OCI-M2 (cell line): ENCODE results near the gene MAPT.
"Not testable (repeated sequence)": the region's sequence is repeated elsewhere in the genome, so short reads cannot be mapped to it uniquely, and the experiment has no call there.

Experiments used
- DNase-seq: peaks from one replicate; lab custom pipeline; 2025; ENCODE audit not compliant: unreplicated experiment; lab: John Stamatoyannopoulos, UW

The MAPT gene

DNA sequence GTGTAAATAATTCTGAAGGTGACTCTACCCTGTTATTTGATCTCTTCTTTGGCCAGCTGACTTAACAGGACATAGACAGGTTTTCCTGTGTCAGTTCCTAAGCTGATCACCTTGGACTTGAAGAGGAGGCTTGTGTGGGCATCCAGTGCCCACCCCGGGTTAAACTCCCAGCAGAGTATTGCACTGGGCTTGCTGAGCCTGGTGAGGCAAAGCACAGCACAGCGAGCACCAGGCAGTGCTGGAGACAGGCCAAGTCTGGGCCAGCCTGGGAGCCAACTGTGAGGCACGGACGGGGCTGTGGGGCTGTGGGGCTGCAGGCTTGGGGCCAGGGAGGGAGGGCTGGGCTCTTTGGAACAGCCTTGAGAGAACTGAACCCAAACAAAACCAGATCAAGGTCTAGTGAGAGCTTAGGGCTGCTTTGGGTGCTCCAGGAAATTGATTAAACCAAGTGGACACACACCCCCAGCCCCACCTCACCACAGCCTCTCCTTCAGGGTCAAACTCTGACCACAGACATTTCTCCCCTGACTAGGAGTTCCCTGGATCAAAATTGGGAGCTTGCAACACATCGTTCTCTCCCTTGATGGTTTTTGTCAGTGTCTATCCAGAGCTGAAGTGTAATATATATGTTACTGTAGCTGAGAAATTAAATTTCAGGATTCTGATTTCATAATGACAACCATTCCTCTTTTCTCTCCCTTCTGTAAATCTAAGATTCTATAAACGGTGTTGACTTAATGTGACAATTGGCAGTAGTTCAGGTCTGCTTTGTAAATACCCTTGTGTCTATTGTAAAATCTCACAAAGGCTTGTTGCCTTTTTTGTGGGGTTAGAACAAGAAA lies 109.8 kb downstream of the MAPT start:
- DNase-seq, result no peak

DNA sequence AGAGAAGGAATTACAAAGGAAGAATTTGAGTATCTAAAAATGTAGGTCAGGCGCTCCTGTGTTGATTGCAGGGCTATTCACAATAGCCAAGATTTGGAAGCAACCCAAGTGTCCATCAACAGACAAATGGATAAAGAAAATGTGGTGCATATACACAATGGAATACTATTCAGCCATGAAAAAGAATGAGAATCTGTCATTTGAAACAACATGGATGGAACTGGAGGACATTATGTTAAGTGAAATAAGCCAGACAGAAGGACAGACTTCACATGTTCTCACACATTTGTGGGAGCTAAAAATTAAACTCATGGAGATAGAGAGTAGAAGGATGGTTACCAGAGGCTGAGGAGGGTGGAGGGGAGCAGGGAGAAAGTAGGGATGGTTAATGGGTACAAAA lies 111.7 kb downstream of the MAPT start:
- DNase-seq, result not testable (repeated sequence)

DNA sequence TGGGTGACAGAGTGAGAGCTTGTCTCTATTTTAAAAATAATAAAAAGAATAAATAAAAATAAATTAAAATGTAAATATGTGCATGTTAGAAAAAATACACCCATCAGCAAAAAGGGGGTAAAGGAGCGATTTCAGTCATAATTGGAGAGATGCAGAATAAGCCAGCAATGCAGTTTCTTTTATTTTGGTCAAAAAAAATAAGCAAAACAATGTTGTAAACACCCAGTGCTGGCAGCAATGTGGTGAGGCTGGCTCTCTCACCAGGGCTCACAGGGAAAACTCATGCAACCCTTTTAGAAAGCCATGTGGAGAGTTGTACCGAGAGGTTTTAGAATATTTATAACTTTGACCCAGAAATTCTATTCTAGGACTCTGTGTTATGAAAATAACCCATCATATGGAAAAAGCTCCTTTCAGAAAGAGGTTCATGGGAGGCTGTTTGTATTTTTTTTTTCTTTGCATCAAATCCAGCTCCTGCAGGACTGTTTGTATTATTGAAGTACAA lies 113.2 kb downstream of the MAPT start:
- no peak for DNase-seq

DNA sequence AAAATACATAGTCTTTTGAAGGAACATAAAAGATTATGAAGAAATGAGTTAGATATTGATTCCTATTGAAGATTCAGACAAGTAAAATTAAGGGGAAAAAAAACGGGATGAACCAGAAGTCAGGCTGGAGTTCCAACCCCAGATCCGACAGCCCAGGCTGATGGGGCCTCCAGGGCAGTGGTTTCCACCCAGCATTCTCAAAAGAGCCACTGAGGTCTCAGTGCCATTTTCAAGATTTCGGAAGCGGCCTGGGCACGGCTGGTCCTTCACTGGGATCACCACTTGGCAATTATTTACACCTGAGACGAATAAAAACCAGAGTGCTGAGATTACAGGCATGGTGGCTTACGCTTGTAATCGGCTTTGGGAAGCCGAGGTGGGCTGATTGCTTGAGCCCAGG lies 114.2 kb downstream of the MAPT start:
- DNase-seq, result no peak

DNA sequence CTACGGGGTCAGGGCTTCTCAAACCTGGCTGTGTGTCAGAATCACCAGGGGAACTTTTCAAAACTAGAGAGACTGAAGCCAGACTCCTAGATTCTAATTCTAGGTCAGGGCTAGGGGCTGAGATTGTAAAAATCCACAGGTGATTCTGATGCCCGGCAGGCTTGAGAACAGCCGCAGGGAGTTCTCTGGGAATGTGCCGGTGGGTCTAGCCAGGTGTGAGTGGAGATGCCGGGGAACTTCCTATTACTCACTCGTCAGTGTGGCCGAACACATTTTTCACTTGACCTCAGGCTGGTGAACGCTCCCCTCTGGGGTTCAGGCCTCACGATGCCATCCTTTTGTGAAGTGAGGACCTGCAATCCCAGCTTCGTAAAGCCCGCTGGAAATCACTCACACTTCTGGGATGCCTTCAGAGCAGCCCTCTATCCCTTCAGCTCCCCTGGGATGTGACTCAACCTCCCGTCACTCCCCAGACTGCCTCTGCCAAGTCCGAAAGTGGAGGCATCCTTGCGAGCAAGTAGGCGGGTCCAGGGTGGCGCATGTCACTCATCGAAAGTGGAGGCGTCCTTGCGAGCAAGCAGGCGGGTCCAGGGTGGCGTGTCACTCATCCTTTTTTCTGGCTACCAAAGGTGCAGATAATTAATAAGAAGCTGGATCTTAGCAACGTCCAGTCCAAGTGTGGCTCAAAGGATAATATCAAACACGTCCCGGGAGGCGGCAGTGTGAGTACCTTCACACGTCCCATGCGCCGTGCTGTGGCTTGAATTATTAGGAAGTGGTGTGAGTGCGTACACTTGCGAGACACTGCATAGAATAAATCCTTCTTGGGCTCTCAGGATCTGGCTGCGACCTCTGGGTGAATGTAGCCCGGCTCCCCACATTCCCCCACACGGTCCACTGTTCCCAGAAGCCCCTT lies 115.6 kb downstream of the MAPT start:
- no peak for DNase-seq

DNA sequence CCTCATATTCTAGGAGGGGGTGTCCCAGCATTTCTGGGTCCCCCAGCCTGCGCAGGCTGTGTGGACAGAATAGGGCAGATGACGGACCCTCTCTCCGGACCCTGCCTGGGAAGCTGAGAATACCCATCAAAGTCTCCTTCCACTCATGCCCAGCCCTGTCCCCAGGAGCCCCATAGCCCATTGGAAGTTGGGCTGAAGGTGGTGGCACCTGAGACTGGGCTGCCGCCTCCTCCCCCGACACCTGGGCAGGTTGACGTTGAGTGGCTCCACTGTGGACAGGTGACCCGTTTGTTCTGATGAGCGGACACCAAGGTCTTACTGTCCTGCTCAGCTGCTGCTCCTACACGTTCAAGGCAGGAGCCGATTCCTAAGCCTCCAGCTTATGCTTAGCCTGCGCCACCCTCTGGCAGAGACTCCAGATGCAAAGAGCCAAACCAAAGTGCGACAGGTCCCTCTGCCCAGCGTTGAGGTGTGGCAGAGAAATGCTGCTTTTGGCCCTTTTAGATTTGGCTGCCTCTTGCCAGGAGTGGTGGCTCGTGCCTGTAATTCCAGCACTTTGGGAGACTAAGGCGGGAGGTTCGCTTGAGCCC lies 116.3 kb downstream of the MAPT start:
- no peak for DNase-seq

DNA sequence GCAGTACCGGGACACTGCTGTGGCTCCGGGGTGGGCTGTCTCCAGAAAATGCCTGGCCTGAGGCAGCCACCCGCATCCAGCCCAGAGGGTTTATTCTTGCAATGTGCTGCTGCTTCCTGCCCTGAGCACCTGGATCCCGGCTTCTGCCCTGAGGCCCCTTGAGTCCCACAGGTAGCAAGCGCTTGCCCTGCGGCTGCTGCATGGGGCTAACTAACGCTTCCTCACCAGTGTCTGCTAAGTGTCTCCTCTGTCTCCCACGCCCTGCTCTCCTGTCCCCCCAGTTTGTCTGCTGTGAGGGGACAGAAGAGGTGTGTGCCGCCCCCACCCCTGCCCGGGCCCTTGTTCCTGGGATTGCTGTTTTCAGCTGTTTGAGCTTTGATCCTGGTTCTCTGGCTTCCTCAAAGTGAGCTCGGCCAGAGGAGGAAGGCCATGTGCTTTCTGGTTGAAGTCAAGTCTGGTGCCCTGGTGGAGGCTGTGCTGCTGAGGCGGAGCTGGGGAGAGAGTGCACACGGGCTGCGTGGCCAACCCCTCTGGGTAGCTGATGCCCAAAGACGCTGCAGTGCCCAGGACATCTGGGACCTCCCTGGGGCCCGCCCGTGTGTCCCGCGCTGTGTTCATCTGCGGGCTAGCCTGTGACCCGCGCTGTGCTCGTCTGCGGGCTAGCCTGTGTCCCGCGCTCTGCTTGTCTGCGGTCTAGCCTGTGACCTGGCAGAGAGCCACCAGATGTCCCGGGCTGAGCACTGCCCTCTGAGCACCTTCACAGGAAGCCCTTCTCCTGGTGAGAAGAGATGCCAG lies 117.6 kb downstream of the MAPT start:
- DNase-seq, result no peak

DNA sequence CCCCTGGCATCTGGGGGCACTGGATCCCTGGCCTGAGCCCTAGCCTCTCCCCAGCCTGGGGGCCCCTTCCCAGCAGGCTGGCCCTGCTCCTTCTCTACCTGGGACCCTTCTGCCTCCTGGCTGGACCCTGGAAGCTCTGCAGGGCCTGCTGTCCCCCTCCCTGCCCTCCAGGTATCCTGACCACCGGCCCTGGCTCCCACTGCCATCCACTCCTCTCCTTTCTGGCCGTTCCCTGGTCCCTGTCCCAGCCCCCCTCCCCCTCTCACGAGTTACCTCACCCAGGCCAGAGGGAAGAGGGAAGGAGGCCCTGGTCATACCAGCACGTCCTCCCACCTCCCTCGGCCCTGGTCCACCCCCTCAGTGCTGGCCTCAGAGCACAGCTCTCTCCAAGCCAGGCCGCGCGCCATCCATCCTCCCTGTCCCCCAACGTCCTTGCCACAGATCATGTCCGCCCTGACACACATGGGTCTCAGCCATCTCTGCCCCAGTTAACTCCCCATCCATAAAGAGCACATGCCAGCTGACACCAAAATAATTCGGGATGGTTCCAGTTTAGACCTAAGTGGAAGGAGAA lies 118.2 kb downstream of the MAPT start:
- DNase-seq, result no peak

DNA sequence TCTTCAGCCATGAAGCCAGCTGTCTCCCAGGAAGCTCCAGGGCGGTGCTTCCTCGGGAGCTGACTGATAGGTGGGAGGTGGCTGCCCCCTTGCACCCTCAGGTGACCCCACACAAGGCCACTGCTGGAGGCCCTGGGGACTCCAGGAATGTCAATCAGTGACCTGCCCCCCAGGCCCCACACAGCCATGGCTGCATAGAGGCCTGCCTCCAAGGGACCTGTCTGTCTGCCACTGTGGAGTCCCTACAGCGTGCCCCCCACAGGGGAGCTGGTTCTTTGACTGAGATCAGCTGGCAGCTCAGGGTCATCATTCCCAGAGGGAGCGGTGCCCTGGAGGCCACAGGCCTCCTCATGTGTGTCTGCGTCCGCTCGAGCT lies 118.8 kb downstream of the MAPT start:
- no peak for DNase-seq

DNA sequence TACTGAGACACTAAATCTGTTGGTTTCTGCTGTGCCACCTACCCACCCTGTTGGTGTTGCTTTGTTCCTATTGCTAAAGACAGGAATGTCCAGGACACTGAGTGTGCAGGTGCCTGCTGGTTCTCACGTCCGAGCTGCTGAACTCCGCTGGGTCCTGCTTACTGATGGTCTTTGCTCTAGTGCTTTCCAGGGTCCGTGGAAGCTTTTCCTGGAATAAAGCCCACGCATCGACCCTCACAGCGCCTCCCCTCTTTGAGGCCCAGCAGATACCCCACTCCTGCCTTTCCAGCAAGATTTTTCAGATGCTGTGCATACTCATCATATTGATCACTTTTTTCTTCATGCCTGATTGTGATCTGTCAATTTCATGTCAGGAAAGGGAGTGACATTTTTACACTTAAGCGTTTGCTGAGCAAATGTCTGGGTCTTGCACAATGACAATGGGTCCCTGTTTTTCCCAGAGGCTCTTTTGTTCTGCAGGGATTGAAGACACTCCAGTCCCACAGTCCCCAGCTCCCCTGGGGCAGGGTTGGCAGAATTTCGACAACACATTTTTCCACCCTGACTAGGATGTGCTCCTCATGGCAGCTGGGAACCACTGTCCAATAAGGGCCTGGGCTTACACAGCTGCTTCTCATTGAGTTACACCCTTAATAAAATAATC lies 119.3 kb downstream of the MAPT start:
- no peak for DNase-seq

DNA sequence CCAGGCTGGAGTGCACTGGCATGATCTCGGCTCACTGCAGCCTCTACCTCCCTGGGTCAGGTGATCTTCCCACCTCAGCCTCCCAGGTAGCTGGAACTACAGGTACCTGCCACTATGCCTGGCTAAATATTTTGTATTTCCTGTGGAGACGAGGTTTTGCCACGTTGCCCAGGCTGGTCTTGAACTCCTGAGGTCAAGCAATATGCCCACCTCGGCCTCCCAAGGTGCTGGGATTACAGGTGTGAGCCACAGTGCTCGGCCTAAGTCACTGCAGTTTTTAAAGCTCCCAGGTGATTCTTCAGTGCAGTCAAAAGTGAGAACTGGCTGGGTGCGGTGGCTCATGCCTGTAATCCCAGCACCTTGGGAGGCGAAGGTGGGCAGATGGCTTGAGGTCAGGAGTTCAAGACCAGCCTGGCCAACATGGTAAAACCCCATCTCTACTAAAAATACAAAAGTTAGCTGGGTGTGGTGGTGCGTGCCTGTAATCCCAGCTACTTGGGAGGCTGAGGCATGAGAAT lies 125.1 kb downstream of the MAPT start:
- DNase-seq, result not testable (repeated sequence)

DNA sequence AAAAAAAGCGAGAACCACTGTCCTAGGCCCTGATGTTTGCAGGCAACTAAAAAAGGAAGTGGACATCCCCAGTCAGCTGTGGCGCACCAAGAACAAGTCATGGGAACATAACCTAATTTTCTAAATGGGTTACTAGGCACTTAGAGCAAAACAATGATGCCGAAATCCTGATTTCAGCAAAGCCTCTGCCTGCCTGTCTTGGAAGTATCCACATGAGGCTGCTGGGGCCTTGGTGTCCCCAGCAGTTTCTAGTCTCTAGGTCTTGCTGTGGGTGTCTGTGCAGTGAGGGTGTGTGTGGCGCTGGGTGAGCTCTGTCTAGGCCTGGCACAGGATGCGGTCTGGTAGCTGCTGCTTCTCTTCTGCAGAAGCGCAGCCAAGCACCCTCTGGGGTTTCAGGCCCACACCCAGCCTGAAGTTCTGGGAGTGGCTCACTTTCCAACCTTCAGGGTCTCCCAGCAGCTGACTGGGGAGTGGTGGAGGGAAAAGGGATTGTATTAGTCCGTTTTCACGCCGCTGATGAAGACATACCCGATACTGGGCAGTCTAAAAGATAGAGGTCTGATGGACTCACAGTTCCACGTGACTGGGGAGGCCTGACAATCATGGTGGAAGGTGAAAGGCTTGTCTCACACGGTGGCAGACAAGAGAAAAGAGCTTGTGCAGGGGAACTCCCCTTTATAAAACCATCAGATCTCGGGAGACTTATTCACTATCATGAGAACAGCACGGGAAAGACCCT lies 125.8 kb downstream of the MAPT start:
- no peak for DNase-seq

DNA sequence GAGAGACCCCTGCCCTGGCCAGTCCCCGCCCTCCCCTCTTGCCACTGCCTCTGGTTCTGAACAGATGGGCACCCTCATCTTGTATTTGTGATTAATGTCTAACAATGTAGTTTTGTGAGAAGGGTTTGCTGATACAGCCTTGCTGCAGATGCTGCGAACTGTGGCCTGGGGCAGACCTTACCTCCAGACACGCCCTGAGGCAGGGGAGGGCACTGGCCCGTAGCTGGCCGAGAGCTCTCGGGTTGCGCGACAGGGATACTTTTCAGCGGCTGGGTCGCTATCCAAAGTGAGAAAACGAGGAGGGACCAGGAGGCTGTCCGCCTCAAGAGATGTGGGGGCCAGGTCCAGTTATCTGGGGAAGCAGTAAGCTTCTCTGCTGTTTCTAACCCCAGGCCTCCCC lies 126.6 kb downstream of the MAPT start:
- no peak for DNase-seq

DNA sequence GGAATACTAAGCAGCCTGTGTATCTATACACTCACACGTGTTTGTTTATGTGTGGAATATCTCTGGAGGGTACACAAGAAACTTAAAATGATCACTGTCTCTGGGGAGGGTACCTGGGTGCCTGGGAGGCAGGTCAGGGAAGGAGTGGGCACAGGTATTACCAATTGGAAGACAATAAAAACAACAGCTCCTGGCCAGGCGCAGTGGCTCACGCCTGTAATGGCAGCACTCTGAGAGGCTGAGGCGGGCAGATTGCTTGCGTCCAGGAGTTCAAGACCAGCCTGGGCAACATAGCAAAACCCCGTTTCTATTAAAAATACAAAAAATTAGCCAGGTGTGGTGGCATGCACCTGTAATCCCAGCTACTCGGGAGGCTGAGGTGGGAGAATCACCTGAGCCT lies 129.0 kb downstream of the MAPT start:
- not testable (repeated sequence) for DNase-seq

DNA sequence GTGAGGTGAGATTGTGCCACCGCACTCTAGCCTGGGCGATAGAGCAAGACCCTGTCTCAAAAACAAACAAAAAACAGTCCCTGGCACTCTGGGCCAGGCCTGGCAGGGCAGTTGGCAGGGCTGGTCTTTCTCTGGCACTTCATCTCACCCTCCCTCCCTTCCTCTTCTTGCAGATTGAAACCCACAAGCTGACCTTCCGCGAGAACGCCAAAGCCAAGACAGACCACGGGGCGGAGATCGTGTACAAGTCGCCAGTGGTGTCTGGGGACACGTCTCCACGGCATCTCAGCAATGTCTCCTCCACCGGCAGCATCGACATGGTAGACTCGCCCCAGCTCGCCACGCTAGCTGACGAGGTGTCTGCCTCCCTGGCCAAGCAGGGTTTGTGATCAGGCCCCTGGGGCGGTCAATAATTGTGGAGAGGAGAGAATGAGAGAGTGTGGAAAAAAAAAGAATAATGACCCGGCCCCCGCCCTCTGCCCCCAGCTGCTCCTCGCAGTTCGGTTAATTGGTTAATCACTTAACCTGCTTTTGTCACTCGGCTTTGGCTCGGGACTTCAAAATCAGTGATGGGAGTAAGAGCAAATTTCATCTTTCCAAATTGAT lies 129.5 kb downstream of the MAPT start:
- DNase-seq, result no peak

DNA sequence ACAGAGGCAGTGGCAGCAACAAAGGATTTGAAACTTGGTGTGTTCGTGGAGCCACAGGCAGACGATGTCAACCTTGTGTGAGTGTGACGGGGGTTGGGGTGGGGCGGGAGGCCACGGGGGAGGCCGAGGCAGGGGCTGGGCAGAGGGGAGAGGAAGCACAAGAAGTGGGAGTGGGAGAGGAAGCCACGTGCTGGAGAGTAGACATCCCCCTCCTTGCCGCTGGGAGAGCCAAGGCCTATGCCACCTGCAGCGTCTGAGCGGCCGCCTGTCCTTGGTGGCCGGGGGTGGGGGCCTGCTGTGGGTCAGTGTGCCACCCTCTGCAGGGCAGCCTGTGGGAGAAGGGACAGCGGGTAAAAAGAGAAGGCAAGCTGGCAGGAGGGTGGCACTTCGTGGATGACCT lies 130.2 kb downstream of the MAPT start:
- DNase-seq, result no peak

DNA sequence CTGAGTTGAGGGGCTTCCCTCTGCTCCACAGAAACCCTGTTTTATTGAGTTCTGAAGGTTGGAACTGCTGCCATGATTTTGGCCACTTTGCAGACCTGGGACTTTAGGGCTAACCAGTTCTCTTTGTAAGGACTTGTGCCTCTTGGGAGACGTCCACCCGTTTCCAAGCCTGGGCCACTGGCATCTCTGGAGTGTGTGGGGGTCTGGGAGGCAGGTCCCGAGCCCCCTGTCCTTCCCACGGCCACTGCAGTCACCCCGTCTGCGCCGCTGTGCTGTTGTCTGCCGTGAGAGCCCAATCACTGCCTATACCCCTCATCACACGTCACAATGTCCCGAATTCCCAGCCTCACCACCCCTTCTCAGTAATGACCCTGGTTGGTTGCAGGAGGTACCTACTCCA lies 130.7 kb downstream of the MAPT start:
- DNase-seq, result no peak

DNA sequence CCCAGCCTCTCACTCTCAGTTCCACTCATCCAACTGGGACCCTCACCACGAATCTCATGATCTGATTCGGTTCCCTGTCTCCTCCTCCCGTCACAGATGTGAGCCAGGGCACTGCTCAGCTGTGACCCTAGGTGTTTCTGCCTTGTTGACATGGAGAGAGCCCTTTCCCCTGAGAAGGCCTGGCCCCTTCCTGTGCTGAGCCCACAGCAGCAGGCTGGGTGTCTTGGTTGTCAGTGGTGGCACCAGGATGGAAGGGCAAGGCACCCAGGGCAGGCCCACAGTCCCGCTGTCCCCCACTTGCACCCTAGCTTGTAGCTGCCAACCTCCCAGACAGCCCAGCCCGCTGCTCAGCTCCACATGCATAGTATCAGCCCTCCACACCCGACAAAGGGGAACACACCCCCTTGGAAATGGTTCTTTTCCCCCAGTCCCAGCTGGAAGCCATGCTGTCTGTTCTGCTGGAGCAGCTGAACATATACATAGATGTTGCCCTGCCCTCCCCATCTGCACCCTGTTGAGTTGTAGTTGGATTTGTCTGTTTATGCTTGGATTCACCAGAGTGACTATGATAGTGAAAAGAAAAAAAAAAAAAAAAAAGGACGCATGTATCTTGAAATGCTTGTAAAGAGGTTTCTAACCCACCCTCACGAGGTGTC lies 131.3 kb downstream of the MAPT start:
- no peak for DNase-seq
